ENCODE results near the gene SIRT6. TPM values are rescaled to one million over a fixed set of nuclear protein-coding genes. Genes with fewer than 3 reads are reported as not detected.

Gene SIRT6
- polyA plus RNA-seq, 1 of the 3 experiments (the other 2 are of a cell fraction), result 41.0 TPM

DNA sequence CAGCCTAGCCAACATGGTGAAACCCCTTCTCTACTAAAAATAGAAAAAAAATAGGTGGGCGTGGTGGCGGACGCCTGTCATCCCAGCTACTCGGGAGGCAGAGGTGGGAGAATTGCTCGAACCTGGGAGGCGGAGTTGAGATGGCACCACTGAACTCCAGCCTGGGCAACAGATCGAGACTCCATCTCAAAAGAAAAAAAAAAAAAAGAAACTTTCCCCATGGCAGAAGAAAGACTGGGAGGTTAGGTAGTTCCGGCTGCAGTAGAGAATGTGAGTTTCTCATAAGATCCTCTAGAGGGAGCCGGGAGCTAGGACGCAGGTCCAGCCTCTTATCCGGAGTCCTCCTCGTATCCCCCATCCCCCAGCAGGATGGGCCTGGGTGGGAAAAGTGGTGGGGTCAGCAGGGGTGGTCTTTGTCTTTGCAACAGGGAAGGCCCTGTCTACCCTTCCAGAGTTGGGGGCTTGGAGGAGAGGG is 42.1 kb downstream of the SIRT6 start (continued):
- TF ChIP-seq, protein P1, sequence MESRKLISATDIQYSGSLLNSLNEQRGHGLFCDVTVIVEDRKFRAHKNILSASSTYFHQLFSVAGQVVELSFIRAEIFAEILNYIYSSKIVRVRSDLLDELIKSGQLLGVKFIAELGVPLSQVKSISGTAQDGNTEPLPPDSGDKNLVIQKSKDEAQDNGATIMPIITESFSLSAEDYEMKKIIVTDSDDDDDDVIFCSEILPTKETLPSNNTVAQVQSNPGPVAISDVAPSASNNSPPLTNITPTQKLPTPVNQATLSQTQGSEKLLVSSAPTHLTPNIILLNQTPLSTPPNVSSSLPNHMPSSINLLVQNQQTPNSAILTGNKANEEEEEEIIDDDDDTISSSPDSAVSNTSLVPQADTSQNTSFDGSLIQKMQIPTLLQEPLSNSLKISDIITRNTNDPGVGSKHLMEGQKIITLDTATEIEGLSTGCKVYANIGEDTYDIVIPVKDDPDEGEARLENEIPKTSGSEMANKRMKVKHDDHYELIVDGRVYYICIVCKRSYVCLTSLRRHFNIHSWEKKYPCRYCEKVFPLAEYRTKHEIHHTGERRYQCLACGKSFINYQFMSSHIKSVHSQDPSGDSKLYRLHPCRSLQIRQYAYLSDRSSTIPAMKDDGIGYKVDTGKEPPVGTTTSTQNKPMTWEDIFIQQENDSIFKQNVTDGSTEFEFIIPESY (IDR thresholded peaks at IDR 0.05; ENCODE audit: borderline replicate concordance, low read depth), result no peak

DNA sequence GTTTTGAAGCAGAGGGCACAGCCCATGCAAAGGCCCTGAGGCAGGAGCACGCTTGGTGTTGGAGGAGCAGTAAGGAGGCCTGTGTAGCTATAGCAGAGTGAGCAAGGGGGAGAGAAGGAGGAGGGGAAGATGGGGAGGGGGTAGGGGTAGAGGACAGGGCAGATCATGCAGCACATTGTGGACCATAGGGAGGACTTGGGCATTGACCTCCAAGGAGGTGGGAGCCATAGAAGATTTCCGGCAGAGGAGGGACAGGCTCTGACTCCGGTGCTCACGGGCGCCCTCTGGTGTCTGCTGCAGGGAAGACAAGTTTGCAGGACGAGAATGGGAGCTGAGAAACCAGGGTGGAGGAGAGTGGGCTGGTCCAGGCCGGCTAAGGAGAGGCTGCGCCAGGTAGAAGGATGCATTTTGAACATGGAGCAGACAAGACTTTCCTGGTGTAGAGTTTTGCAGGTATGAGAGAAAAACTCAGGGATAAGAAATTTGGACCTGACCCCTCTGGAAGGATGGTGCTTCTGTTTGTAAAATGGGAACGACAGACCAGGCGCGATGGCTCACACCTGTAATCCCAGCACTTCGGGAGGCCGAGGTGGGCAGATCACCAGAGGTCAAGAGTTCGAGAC is 42.6 kb downstream of the SIRT6 start:
- peak overlapping the region in 1 of 2 experiments; percentile 9; a peak in 1 of 4 replicates for H3K4me3 ChIP-seq (ENCODE audit: low read depth in 2 of 2, low read length in 1 of 2)
- H3K9me3 ChIP-seq, result no peaks in the 10 kb centered on the region
- no peak overlapping the region for H3K27ac ChIP-seq (ENCODE audit: low read depth in 2 of 2, low read length in 1 of 2)
- POLR2A ChIA-PET, result no interaction called here
- no peak overlapping the region for H3K9ac ChIP-seq
- no peaks in the 10 kb centered on the region for H4K20me1 ChIP-seq (ENCODE audit: insufficient read depth)
- H3K4me1 ChIP-seq (ENCODE audit: control insufficient read depth in 1 of 2, insufficient read depth in 2 of 2, low read depth in 1 of 2, low read length in 1 of 2), result no peaks in the 10 kb centered on the region
- 0 out of 2 replicates have a peak overlapping the region, but pooled peaks have one; percentile 43 for H2AFZ ChIP-seq (ENCODE audit: low read depth)
- peak; percentile 82 for DNase-seq
- H3K9me2 ChIP-seq, result no peaks in the 10 kb centered on the region
- H3F3A ChIP-seq (replicated peaks; ENCODE audit: insufficient read depth), result no peaks in the 10 kb centered on the region
- CTCF ChIA-PET, result interaction anchor here (0.6 to 3.9 kb wide), 42 partner anchors 9 to 336 kb away, joined by 3 to 41 read pairs (median 5); partner anchors contain the start of genes CREB3L3, DAPK3, EEF2 and PIAS4
- H3K79me2 ChIP-seq (ENCODE audit: insufficient read depth), result no peaks in the 10 kb centered on the region
- TF ChIP-seq MXI1 (IDR thresholded peaks at IDR 0.05; ENCODE audit: low read depth, low read length) (no peak), EZH2phosphoT487 (IDR thresholded peaks at IDR 0.05; ENCODE audit: borderline replicate concordance, low read depth) (no peak), TAF1 (IDR thresholded peaks at IDR 0.05; ENCODE audit: borderline replicate concordance, low read depth, low read length) (no peak), POLR2AphosphoS5 (IDR thresholded peaks at IDR 0.05; ENCODE audit: low read depth, low read length) (no peak), NFIC (IDR thresholded peaks at IDR 0.05; ENCODE audit: borderline replicate concordance) (no peak), TEAD4 (IDR thresholded peaks at IDR 0.05; ENCODE audit: borderline replicate concordance, insufficient read depth) (no peak), GABPA (IDR thresholded peaks at IDR 0.05; ENCODE audit: low read depth) (no peak), TCF12 (IDR thresholded peaks at IDR 0.05) (no peak), PBX3 (IDR thresholded peaks at IDR 0.05) (no peak), ELF1 (IDR thresholded peaks at IDR 0.05) (no peak), EP300 (IDR thresholded peaks at IDR 0.05; ENCODE audit: borderline replicate concordance in 1 of 2, low read depth in 1 of 2, low read length in 1 of 2) (no peak), YY1 (IDR thresholded peaks at IDR 0.05; ENCODE audit: low read depth) (no peak), RXRA (IDR thresholded peaks at IDR 0.05; ENCODE audit: borderline replicate concordance, low read depth) (no peak), GATA2 (CRISPR knock-in tag; IDR thresholded peaks at IDR 0.05) (no peak), JUND (IDR thresholded peaks at IDR 0.05) (no peak), IRF3 (IDR thresholded peaks at IDR 0.05; ENCODE audit: low read depth, low read length) (no peak), MAX (IDR thresholded peaks at IDR 0.05; ENCODE audit: low read depth) (no peak), SMC3 (IDR thresholded peaks at IDR 0.05; ENCODE audit: low read depth, low read length) (peak; percentile 49), CHD2 (IDR thresholded peaks at IDR 0.05; ENCODE audit: low read length, partially characterized antibody) (no peak), FOXM1 (IDR thresholded peaks at IDR 0.05; ENCODE audit: low read depth) (no peak), RAD21 (IDR thresholded peaks at IDR 0.05; ENCODE audit: low read length) (peak; percentile 52)
- TF ChIP-seq, protein P1 (IDR thresholded peaks at IDR 0.05; ENCODE audit: borderline replicate concordance, low read depth), result no peak
- TF ChIP-seq, protein P2, sequence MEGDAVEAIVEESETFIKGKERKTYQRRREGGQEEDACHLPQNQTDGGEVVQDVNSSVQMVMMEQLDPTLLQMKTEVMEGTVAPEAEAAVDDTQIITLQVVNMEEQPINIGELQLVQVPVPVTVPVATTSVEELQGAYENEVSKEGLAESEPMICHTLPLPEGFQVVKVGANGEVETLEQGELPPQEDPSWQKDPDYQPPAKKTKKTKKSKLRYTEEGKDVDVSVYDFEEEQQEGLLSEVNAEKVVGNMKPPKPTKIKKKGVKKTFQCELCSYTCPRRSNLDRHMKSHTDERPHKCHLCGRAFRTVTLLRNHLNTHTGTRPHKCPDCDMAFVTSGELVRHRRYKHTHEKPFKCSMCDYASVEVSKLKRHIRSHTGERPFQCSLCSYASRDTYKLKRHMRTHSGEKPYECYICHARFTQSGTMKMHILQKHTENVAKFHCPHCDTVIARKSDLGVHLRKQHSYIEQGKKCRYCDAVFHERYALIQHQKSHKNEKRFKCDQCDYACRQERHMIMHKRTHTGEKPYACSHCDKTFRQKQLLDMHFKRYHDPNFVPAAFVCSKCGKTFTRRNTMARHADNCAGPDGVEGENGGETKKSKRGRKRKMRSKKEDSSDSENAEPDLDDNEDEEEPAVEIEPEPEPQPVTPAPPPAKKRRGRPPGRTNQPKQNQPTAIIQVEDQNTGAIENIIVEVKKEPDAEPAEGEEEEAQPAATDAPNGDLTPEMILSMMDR (IDR thresholded peaks at IDR 0.05), result peak; percentile 72
- H3K4me2 ChIP-seq, result no peak overlapping the region
- H3K27me3 ChIP-seq (ENCODE audit: insufficient read depth), result no peaks in the 10 kb centered on the region
- WGBS (ENCODE audit: low lambda C conversion rate), result 31% methylated on average over 14 of the region's 14 CpGs
- H3K36me3 ChIP-seq (replicated peaks in 1 of 2; ENCODE audit: control insufficient read depth in 1 of 2, insufficient read depth in 2 of 2, low read length in 1 of 2), result no peaks in the 10 kb centered on the region
